H1 (cell line): ENCODE results near the gene PLAA. TPM values are rescaled to one million over a fixed set of nuclear protein-coding genes. Genes with fewer than 3 reads are reported as not detected.

Experiments used
- CTCF ChIA-PET: fragments of 300-600 bp; sonication (Branson Sonifier 250); formaldehyde crosslinking; loops from one replicate; lab custom pipeline; 2021; ENCODE audit not compliant: partially characterized antibody; lab: Charles Lee
- POLR2A ChIA-PET: fragments of 300-600 bp; sonication (Branson Sonifier 250); formaldehyde crosslinking; loops from one replicate; lab custom pipeline; 2021; ENCODE audit warnings: inconsistent platforms; ENCODE audit not compliant: partially characterized antibody; lab: Charles Lee
- DNase-seq, 2 experiments: peaks; one replicate each; pipeline versions ENCODE4 v3.0.0 to v3.0.0-alpha.2; 2010 to 2022; ENCODE audit warnings: low spot score in 2 of 2, low read depth in 1 of 2, mixed read lengths in 1 of 2
- FAIRE-seq: peaks from 2 replicates; lab custom pipeline; 2011; peaks lifted over from hg19 to GRCh38; lab: Jason Lieb, UNC
- H2AFZ ChIP-seq: 2 replicates; pipeline ENCODE4 v1.8.1; 2012; ENCODE audit warnings: low read length, inconsistent platforms
- H2AK5ac ChIP-seq: 2 replicates; pipeline ENCODE4 v1.6.1; 2013; ENCODE audit warnings: low read depth, low read length
- H2BK120ac ChIP-seq: replicated peaks from 2 replicates; pipeline ENCODE3; 2013; ENCODE audit warnings: low read depth, low read length, inconsistent platforms
- H2BK12ac ChIP-seq: 2 replicates; pipeline ENCODE4 v1.6.1; 2013; ENCODE audit warnings: low read depth, low read length
- H2BK15ac ChIP-seq: 2 replicates; pipeline ENCODE4 v1.6.1; 2013; ENCODE audit warnings: low read length
- H2BK20ac ChIP-seq: 2 replicates; pipeline ENCODE4 v1.6.1; 2013; ENCODE audit warnings: low read length
- H2BK5ac ChIP-seq: 2 replicates; pipeline ENCODE4 v1.6.1; 2013; ENCODE audit warnings: low read depth, low read length
- H3K14ac ChIP-seq: 2 replicates; pipeline ENCODE4 v1.6.1; 2013; ENCODE audit warnings: inconsistent platforms; ENCODE audit not compliant: insufficient read length
- H3K18ac ChIP-seq: 2 replicates; pipeline ENCODE4 v1.6.1; 2013; ENCODE audit warnings: low read length; ENCODE audit errors: extremely low read depth
- H3K23ac ChIP-seq: 2 replicates; pipeline ENCODE4 v1.6.1; 2013; ENCODE audit warnings: inconsistent platforms; ENCODE audit not compliant: insufficient read length
- H3K23me2 ChIP-seq: 2 replicates; pipeline ENCODE4 v1.6.1; 2013; ENCODE audit warnings: low read depth, low read length
- H3K27ac ChIP-seq: 2 replicates; pipeline ENCODE4 v1.6.1; 2011; ENCODE audit warnings: low read depth, low read length, inconsistent platforms
- H3K27me3 ChIP-seq, 4 experiments: replicated peaks in 1 of 4; 1 replicate in 1 of 4; 2 replicates in 3 of 4; pipeline versions ENCODE4 v1.6.1 to v1.8.1; 2011 to 2013; ENCODE audit warnings: low read length in 3 of 4, mild to moderate bottlenecking in 3 of 4, inconsistent platforms in 2 of 4, mixed read lengths in 2 of 4, moderate library complexity in 1 of 4; ENCODE audit not compliant: control insufficient read depth in 3 of 4, insufficient read depth in 3 of 4; ENCODE audit errors: extremely low read depth in 1 of 4
- H3K36me3 ChIP-seq, 4 experiments: 2 replicates each; pipeline versions ENCODE4 v1.6.1 to v1.8.1; 2011 to 2013; ENCODE audit warnings: mild to moderate bottlenecking in 4 of 4, low read length in 3 of 4, moderate library complexity in 2 of 4, control low read depth in 1 of 4, inconsistent platforms in 1 of 4; ENCODE audit not compliant: insufficient read depth in 4 of 4, control insufficient read depth in 2 of 4
- H3K4ac ChIP-seq: replicated peaks from 2 replicates; pipeline ENCODE3; 2013; ENCODE audit warnings: low read length, low read depth, mixed read lengths, inconsistent platforms; ENCODE audit not compliant: insufficient read length
- H3K4me1 ChIP-seq, 4 experiments: replicated peaks in 1 of 4; 1 replicate in 1 of 4; 2 replicates in 3 of 4; pipeline versions ENCODE4 v1.6.1 to v1.8.1; 2011 to 2013; ENCODE audit warnings: low read length in 3 of 4, inconsistent platforms in 2 of 4, mixed read lengths in 1 of 4; ENCODE audit not compliant: insufficient read depth in 4 of 4, control insufficient read depth in 3 of 4
- H3K4me2 ChIP-seq, 2 experiments: 2 replicates each; pipeline versions ENCODE4 v1.6.1 to v1.8.1; 2011 to 2013; ENCODE audit warnings: low read depth in 2 of 2, low read length in 2 of 2, control low read depth in 1 of 2, inconsistent platforms in 1 of 2, mild to moderate bottlenecking in 1 of 2; ENCODE audit not compliant: insufficient read depth in 1 of 2
- H3K4me3 ChIP-seq, 4 experiments: fragments of 200-600, 300-600 bp in 1 of 4; sonication (generic), shearing (Covaris generic), sonication (Bioruptor Twin) in 1 of 4; 2 replicates each; pipeline versions ENCODE4 v1.5.1 to v1.8.1; 2011 to 2016; ENCODE audit warnings: low read length in 4 of 4, low read depth in 3 of 4, control low read depth in 2 of 4, inconsistent platforms in 2 of 4, mild to moderate bottlenecking in 2 of 4, mixed read lengths in 1 of 4, moderate library complexity in 1 of 4; ENCODE audit not compliant: insufficient read depth in 2 of 4; ENCODE audit errors: extremely low read depth in 1 of 4
- H3K56ac ChIP-seq: replicated peaks from 2 replicates; pipeline ENCODE3; 2013; ENCODE audit warnings: low read depth, mild to moderate bottlenecking, mixed read lengths, low read length, inconsistent platforms; ENCODE audit not compliant: insufficient read length
- H3K79me1 ChIP-seq: 2 replicates; pipeline ENCODE4 v1.6.1; 2013; ENCODE audit warnings: low read depth, low read length, control low read depth
- H3K79me2 ChIP-seq, 2 experiments: 2 replicates each; pipeline versions ENCODE4 v1.6.1 to v1.8.1; 2012 to 2013; ENCODE audit warnings: low read length in 2 of 2, mild to moderate bottlenecking in 2 of 2, inconsistent platforms in 1 of 2; ENCODE audit not compliant: insufficient read depth in 2 of 2, control insufficient read depth in 1 of 2
- H3K9ac ChIP-seq, 4 experiments: replicated peaks in 1 of 4; 1 replicate in 1 of 4; 2 replicates in 3 of 4; pipeline versions ENCODE4 v1.6.1 to v1.8.1; 2011 to 2013; ENCODE audit warnings: low read depth in 3 of 4, low read length in 3 of 4, control low read depth in 2 of 4, mild to moderate bottlenecking in 2 of 4, moderate library complexity in 2 of 4, inconsistent platforms in 1 of 4; ENCODE audit errors: extremely low read depth in 1 of 4
- H3K9me3 ChIP-seq, 2 experiments: 2 replicates each; pipeline versions ENCODE4 v1.6.1 to v1.8.1; 2012 to 2013; ENCODE audit warnings: mild to moderate bottlenecking in 2 of 2, moderate library complexity in 2 of 2, control low read depth in 1 of 2, inconsistent platforms in 1 of 2, low read depth in 1 of 2, low read length in 1 of 2, mixed read lengths in 1 of 2; ENCODE audit not compliant: insufficient read depth in 2 of 2
- H4K20me1 ChIP-seq, 2 experiments: replicated peaks in 1 of 2; 2 replicates each; pipeline versions ENCODE3 to v1.8.1; 2011 to 2013; ENCODE audit warnings: inconsistent platforms in 2 of 2, low read length in 2 of 2, mild to moderate bottlenecking in 1 of 2; ENCODE audit not compliant: insufficient read depth in 2 of 2, control insufficient read depth in 1 of 2
- H4K5ac ChIP-seq: 2 replicates; pipeline ENCODE4 v1.6.1; 2013; ENCODE audit warnings: low read length, low read depth, mixed read lengths, inconsistent platforms; ENCODE audit not compliant: insufficient read length
- H4K8ac ChIP-seq: 2 replicates; pipeline ENCODE4 v1.8.0; 2013; ENCODE audit warnings: mild to moderate bottlenecking, moderate library complexity, low read length, inconsistent platforms; ENCODE audit not compliant: insufficient read depth; ENCODE audit errors: extremely low read depth
- H4K91ac ChIP-seq: replicated peaks from 2 replicates; pipeline ENCODE3; 2013; ENCODE audit warnings: low read length, mixed read lengths, inconsistent platforms; ENCODE audit not compliant: insufficient read length
- KDM5A ChIP-seq: fragments of 200-600 bp; IDR thresholded peaks from 2 replicates; pipeline ENCODE4 v1.7.1; 2012; ENCODE audit warnings: mild to moderate bottlenecking, low read length, inconsistent platforms, mixed read lengths
- WGBS, 2 experiments: shearing (Covaris generic) in 1 of 2; methylation state at CpG; one replicate each; pipeline versions ENCODE4 v1.1.6 to v1.1.7; 2013 to 2015; ENCODE audit warnings: low lambda C conversion rate in 2 of 2, mixed read lengths in 2 of 2, inconsistent platforms in 1 of 2, low coverage in 1 of 2, missing lambda C conversion rate in 1 of 2; ENCODE audit not compliant: insufficient replicate concordance in 2 of 2, insufficient coverage in 1 of 2, insufficient read length in 1 of 2; ENCODE audit errors: extremely low coverage in 1 of 2, missing lambda C conversion rate in 1 of 2; 5-methylcytosine and 5-hydroxymethylcytosine counted together
- polyA plus RNA-seq, 7 experiments: library from polyadenylated mRNA; depleted of rRNA in 3 of 7; stranded (reverse) in 5 of 7; unstranded in 2 of 7; fragments of >200 nt in 5 of 7; fragments of 200-250 nt in 2 of 7; gene quantifications; 1 replicate in 5 of 7; 2 replicates in 1 of 7; 4 replicates in 1 of 7; pipeline versions ENCODE4 v1.2.1 to v1.2.3, GENCODE V29; 2011 to 2013; ENCODE audit warnings: missing spikeins in 2 of 7, mixed read lengths in 2 of 7
- total RNA-seq: library from RNA; stranded (reverse); fragmentation: NEBNext Ultra II Directional; extraction: Animal tissue kit (Norgen Biotek cat#: 25700); gene quantifications from 2 replicates; pipeline ENCODE4 v1.2.1, GENCODE V29; 2021

Gene PLAA
- total and polyA plus RNA-seq, 2 of the 8 experiments (the other 6 are each of a cell fraction or from before 2014, with no cell fraction given), result 19.2 to 64.2 TPM

GRCh38 chr9:26928902-26929495 is 18.0 kb downstream of the PLAA start:
- no peak overlapping the region for H2AK5ac ChIP-seq
- FAIRE-seq (no peak), DNase-seq (no peak)
- H2BK5ac ChIP-seq, result no peak overlapping the region
- POLR2A ChIA-PET, result interaction anchor here (0.7 to 1.6 kb wide), 3 partner anchors 15 to 37 kb away, joined by 3 to 5 read pairs (median 4); partner anchors contain the start of gene CAAP1
- no peaks in the 10 kb centered on the region for H3K79me1 ChIP-seq
- H2BK12ac ChIP-seq, result no peak overlapping the region
- no peaks in the 10 kb centered on the region for H3K9me3 ChIP-seq
- H3K36me3 ChIP-seq, result peaks cover 4 to 38% (median 25%) of the 10 kb centered on the region in 4 experiments; a peak in 7 of 8 replicates
- CTCF ChIA-PET, result interaction anchor here (1.0 to 1.3 kb wide), 3 partner anchors 8 to 46 kb away, joined by 3 to 5 read pairs (median 4); no protein-coding TSS in a partner anchor
- H4K8ac ChIP-seq, result no peak overlapping the region
- H3K27ac ChIP-seq, result no peak overlapping the region
- H2BK120ac ChIP-seq, result no peak overlapping the region
- H3K4ac ChIP-seq, result no peak overlapping the region
- H3K18ac ChIP-seq, result no peak overlapping the region
- H2BK15ac ChIP-seq, result no peak overlapping the region
- no peak overlapping the region for H4K5ac ChIP-seq
- H3K27me3 ChIP-seq, result no peaks in the 10 kb centered on the region
- H3K4me2 ChIP-seq, result no peak overlapping the region
- H3K79me2 ChIP-seq, result peaks cover 0 to 5% of the 10 kb centered on the region in 2 experiments; a peak in 2 of 4 replicates
- H2AFZ ChIP-seq, result no peak overlapping the region
- H3K14ac ChIP-seq, result no peak overlapping the region
- no peaks in the 10 kb centered on the region for H3K23me2 ChIP-seq
- no peak overlapping the region for H3K4me3 ChIP-seq
- no peak overlapping the region for H4K91ac ChIP-seq
- H3K4me1 ChIP-seq, result no peaks in the 10 kb centered on the region
- no peaks in the 10 kb centered on the region for H4K20me1 ChIP-seq
- H3K23ac ChIP-seq, result no peak overlapping the region
- no peak overlapping the region for H2BK20ac ChIP-seq
- no peak overlapping the region for H3K9ac ChIP-seq
- no peak overlapping the region for H3K56ac ChIP-seq
- WGBS, 2 experiments, result 90% methylated on average over 8 of the region's 8 CpGs; no CpG with 5 or more reads in 1 of the 2 experiments
- TF ChIP-seq KDM5A, result no peak
